Fibroblast of lung (primary cell): ENCODE measurements around the gene JOSD2.

ENCODE experiments used
- EZH2 ChIP-seq: IDR thresholded peaks from 2 replicates; pipeline ENCODE4 v1.5.1; 2012; ENCODE audit warnings: low read length, control low read depth, mild to moderate bottlenecking; ENCODE audit errors: missing control alignments
- TF ChIP-seq, protein P1 (sequence below), 2 donors: IDR thresholded peaks in 1 of 2; conservative IDR thresholded peaks in 1 of 2; 1 replicate in 1 of 2; 2 replicates in 1 of 2; pipeline ENCODE4 v1.5.1; 2011 to 2012; ENCODE audit warnings: low read length in 2 of 2, control low read depth in 1 of 2, inconsistent platforms in 1 of 2, low read depth in 1 of 2, mild to moderate bottlenecking in 1 of 2

DNA sequence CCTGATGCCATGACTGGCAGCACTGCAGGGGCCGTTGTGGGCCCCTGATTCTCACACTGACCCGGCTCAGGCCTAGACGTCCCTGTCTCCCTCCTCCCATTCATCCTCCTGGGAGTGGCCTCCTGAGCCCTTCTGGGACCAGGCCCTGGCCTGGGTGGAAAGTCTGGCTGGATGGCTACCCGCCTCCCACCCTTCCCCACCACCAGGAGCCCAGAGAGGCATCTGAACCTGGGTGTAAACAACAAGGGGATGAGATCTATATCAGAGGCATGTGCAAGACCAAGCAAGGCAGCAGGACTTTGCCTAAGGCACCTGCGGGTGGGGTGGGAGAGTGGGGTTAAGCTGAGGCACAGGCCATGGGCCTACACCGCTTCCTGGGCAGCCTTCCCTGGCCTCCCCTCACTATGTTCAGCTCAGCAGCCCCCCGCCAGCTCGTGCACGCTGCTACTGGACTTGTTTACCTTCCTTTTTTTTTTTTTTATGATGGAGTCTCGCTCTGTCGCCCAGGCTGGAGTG lies 24.7 kb upstream of the JOSD2 start:
- TF ChIP-seq, protein P1, sequence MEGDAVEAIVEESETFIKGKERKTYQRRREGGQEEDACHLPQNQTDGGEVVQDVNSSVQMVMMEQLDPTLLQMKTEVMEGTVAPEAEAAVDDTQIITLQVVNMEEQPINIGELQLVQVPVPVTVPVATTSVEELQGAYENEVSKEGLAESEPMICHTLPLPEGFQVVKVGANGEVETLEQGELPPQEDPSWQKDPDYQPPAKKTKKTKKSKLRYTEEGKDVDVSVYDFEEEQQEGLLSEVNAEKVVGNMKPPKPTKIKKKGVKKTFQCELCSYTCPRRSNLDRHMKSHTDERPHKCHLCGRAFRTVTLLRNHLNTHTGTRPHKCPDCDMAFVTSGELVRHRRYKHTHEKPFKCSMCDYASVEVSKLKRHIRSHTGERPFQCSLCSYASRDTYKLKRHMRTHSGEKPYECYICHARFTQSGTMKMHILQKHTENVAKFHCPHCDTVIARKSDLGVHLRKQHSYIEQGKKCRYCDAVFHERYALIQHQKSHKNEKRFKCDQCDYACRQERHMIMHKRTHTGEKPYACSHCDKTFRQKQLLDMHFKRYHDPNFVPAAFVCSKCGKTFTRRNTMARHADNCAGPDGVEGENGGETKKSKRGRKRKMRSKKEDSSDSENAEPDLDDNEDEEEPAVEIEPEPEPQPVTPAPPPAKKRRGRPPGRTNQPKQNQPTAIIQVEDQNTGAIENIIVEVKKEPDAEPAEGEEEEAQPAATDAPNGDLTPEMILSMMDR (conservative IDR thresholded peaks at IDR 0.05 in 1 of 2, IDR thresholded peaks at IDR 0.05 in 1 of 2; ENCODE audit: low read depth in 1 of 2, low read length in 2 of 2) = no peak
- TF ChIP-seq EZH2 = no peak
